T-helper 9 cell (primary cell): ENCODE measurements around the gene EAF2.

ENCODE experiments used
- DNase-seq: peaks from one replicate; pipeline ENCODE4 v3.0.0-alpha.2; 2020

Gene EAF2

GRCh38 chr3:121863801-121864200 lies 28.8 kb downstream of the EAF2 start:
- DNase-seq: no peak

DNA sequence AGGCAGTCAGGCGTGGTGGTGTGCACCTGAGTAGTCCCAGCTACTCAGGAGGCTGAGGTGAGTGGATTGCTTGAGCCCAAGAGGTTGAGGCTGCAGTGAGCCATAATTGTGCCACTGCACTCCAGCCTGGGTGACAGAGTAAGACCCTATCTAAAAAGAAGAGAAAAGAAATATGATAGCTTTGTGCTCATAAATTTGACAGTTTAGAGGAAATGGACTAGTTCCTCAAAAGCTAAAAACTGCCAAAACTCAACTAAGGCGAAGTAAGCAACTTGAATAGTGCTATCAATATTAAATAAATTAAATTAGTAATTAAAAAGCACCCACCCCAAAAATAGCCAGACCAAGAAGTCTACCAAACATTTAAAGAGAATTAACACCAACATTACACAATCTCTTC lies 34.7 kb downstream of the EAF2 start:
- DNase-seq: no peak

DNA sequence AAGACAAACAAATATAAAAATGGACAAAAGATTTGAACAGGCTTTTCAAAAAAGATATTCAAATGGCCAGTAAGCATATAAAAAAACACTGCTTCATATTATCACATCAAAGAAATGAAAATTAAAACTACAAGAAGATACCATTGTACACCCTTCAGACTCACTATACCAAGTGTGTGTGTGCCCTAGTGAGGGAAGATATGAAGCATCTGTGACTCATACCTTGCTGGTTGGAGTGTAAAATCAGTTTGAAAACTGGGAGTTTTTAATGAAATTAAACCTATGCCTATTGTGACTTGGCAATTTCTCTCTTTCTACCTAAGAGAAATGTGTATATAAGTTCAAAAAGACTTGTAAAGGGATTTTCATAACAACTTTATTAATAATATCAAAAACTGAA lies 35.7 kb downstream of the EAF2 start:
- DNase-seq: no peak

- DNase-seq: no peak
Observed at GRCh38 chr3:121871430-121871829, 36.4 kb downstream of the EAF2 start.

GRCh38 chr3:121878411-121878810 lies 43.4 kb downstream of the EAF2 start:
- no peak for DNase-seq

DNA sequence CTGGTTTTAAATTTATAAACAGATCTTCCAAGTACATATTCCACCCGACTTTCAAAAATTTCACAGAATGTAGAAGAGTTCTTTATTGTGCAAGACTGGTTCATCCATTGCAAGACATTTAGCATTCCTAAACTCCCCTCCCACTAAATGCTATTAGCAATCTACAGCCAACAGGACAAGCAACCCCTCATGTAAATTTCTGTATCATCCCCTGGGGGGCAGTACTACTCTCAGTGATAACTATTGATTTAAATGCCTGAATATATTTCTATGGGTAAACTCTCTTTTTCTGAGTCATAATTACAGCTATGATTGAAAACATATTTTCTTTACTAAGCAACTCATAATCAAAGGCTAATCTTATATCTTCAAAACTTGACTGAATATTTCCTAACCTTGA lies 48.5 kb downstream of the EAF2 start:
- DNase-seq: no peak

DNA sequence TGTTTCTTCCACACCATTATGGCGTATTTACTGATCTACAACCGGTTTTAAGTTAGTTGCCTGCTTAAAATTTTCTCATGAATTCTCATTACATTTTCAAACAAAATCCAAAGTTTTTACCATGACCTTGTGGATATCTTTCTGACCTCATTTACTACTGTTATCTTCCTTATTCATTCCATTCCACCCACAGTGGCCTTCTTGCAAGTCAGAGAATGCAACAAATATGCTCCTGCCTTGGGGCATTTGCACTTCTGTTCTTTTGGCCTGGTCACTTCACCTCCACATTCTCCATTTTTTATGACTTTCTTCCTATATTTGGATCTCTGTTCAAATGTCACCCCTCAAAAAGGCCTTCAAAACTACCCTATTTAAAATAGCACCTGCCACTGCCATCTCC lies 50.4 kb downstream of the EAF2 start:
- no peak for DNase-seq

GRCh38 chr3:121894301-121894990 lies 59.4 kb downstream of the EAF2 start, which contains the start of gene SLC15A2:
Gene SLC15A2 (plus strand): TSS chr3:121894401. CDS start chr3:121894477, 76 bp downstream.
- no peak for DNase-seq

DNA sequence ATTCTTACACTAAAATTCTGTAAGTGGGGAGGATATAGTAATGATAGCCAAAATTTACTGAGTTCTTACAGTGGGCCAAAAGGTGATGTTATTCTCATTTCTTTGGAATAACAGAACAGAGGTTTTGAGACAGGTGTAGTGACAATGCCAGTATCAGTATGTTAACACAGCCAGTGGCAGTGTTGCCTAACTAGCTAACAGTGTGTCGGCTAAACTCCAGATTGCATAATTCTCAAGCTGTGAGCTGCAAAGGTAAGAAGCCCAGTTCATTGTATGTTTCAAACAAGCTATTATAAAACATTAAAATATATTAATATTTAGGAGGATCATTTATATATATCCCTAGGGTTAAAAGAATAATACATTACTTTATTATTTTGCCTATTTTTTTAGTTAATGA lies 60.1 kb downstream of the EAF2 start:
- no peak for DNase-seq

GRCh38 chr3:121895736-121896135 lies 60.7 kb downstream of the EAF2 start:
- DNase-seq: no peak

GRCh38 chr3:121896823-121897222 lies 61.8 kb downstream of the EAF2 start:
- no peak for DNase-seq

DNA sequence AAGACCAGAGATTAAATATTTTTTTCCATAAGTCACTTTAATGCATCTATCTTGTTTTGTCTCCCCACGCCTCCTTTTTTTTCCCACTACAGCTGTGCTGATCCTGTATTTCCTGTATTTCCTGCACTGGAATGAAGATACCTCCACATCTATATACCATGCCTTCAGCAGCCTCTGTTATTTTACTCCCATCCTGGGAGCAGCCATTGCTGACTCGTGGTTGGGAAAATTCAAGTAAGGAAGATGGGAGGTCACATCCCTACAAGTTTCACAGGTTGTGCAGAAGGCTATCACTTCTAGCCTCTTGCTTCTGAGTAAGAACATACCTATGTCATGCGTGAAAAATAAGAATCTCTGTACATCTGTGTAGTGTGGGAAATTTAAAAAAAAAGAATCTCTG lies 62.3 kb downstream of the EAF2 start:
- DNase-seq: no peak

DNA sequence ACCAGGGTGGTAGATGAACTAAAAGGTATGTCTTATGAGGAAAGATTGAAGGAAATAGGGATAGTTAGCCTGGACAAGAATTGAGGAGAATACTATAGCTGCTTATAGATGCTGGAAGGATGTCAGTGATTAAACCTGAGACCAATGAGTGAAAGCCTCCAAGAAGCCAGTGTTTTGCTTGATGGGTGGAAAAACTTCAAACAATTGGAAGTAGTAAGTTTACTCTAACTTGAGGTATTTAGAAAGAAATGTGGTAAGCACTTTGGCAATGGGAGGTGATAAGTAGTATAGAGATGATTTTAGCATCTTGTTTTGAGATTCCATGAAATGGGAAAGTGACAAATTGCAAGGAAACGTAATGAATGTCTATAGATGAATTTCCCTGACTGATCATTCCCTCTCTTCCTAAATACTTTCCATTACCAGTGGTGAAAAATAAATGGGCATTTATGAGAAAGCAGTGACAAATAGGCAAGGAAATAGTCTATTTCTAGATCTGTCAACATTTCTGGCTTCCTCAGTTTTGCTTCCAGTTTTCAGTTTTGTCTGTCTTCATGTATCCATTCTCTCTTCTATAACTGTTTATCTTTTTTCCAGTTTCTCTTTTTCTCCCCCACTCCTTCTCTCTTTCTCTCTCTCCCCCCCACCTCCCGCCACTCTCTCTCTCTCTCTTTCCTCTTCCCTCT lies 78.4 kb downstream of the EAF2 start:
- no peak for DNase-seq

DNA sequence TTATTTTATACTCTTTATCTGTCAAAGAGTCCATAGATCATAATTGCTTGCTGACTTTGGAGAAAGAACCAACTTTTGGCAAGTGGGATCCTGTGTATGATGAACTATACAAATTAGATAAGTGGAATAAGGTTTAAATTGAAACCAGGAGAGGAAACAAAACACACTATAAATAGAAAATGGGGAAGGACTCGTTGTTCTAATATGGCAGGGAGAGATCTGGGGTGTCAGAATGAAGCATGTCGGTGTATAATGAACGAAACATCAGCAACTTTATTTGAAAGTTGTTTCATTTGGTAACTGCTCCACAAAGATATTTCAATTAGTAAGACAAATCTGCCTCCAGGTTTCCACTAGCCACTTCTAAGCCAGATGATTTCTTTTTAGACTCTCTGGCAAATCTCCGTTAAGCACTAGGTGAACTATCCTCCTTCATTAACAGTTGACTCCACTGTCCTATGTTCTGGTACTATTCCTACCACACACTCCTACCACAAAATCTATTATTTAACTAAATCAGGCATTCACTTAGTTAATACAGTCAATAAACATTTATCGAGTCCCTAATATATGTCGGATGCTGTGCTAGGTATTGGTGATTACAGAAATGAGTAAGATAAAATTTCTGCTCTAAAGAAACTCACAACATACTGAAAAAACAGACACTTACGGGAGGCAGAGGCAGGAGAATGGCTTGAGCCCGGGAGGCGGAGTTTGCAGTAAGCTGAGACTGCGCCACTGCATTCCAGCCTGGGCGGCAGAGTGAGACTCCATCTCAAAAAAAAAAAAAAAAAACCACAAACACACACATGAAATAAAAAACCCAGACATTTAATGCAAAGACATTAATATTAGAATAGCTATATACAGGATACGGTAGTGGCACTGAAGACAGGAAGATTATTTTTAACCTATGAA lies 79.3 kb downstream of the EAF2 start:
- DNase-seq: no peak

- no peak for DNase-seq
Observed at GRCh38 chr3:121916189-121916588, 81.2 kb downstream of the EAF2 start.

DNA sequence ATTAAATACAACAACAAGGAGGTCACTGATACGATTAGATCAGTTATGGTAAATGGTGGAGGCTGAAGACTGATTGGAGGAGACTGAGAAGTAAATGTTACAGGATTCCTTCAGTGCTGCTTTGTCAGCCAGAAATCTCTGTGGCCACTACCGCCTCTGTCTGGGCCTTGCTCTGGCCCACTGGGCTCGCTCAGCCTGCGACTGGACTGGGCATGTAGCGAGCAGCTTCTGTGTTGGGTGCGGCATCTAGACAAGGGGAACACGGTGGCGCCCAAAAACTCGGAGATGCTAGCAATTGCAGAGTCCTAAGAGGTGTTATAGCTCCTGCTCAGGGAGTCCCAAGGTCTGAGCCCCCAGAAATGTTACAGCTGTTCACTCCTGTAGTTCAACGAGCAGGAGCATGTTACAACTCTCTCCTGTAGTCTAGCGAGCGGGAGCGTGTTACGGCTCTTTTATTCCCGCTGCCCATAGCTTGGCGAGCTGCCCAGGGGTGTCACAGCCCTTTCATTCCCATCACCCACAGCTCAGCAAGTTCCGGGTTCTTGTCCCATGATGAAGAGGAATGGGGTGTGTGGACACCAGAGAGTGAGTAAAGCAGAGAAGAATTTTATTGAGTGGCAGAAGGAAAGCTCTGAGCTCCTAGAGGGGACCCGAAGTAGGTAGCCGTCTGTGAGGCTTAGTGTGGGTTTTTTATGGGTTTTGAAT lies 83.9 kb downstream of the EAF2 start:
- DNase-seq: no peak

GRCh38 chr3:121924734-121925133 lies 89.7 kb downstream of the EAF2 start:
- DNase-seq: no peak

- no peak for DNase-seq
Observed at GRCh38 chr3:121926380-121926779, 91.4 kb downstream of the EAF2 start.
